ENCODE data around the gene XRN1. TPM values are rescaled to one million over a fixed set of nuclear protein-coding genes. Genes with fewer than 3 reads are reported as not detected.

Gene XRN1
- polyA plus RNA-seq, 1 experiment: 14.3 TPM

DNA sequence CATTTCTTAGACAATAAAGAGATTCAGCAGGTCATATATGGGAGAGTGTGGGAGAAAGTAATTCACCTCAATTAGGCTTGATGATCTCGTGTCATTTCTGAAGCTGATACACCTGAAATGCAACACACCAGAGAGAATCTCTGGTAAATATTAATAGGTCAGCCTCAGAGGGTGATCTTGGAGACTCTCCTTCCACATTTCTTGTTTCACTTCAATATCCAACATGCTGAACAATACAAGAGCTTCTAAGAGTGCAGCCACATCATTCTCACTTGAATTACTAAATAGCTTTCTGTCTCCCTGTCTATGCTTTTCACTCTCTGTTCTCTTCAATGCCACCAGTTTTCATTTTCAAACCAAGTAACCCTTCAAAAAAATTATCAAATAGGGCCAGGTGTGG is 151.3 kb downstream of the XRN1 start:
- no peaks in the 10 kb centered on the region for H3K36me3 ChIP-seq (ENCODE audit: control insufficient read depth, insufficient read depth, low read length)
- CTCF ChIA-PET: interaction anchor here (0.6 to 1.3 kb wide), 2 partner anchors 14 to 323 kb away, joined by 3 to 4 read pairs; no protein-coding TSS in a partner anchor
- H3K4me3 ChIP-seq (ENCODE audit: low read depth, low read length): no peak overlapping the region
- DNase-seq (ENCODE audit: low read depth): no peak
- H3K27me3 ChIP-seq (ENCODE audit: control insufficient read depth, insufficient read depth, low read length): no peaks in the 10 kb centered on the region
- POLR2A ChIA-PET: no interaction called here
- no peak for TF ChIP-seq CTCF (IDR thresholded peaks at IDR 0.05; ENCODE audit: insufficient read depth, low read depth, low read length)

DNA sequence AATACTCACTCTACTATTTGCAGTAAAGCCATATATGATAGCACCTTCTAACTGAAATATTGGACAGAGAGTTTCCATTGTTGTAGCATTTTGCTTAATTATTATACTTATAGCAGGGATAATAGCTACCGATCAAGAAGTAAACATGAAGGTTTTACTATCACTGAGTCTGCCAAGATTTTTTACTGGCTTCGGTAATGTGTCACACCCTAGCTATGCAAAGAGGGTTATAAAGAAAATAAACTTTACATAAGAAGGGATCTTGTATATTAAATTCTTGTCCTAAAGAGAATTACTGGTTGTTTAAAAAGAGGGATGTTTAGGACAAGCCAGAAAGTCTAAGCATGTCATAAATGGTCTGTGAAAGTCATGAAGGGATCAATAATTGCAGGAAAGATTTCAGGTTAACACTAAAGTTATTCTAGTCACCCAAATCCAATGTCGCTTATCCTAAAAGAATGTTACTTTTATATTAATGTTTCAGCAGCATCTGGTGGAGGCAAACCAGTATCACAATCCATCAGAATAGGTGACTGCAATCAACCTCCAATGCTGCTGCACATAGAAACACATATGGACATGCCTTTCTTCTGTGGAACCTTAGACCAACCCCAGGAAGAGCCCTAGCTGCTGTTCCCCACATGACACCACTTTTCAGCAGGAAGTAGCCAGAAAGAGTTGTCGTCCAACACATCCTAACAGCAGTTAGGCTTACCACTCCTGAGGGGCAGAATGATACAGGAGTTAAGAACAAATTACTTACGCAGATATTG is 159.8 kb downstream of the XRN1 start:
- CTCF ChIA-PET: no interaction called here
- DNase-seq (ENCODE audit: low read depth): no peak
- POLR2A ChIA-PET: no interaction called here
- H3K27me3 ChIP-seq (ENCODE audit: control insufficient read depth, insufficient read depth, low read length): no peaks in the 10 kb centered on the region
- no peak for TF ChIP-seq CTCF (IDR thresholded peaks at IDR 0.05; ENCODE audit: insufficient read depth, low read depth, low read length)
- no peaks in the 10 kb centered on the region for H3K36me3 ChIP-seq (ENCODE audit: control insufficient read depth, insufficient read depth, low read length)
- H3K4me3 ChIP-seq (ENCODE audit: low read depth, low read length): no peak overlapping the region

GRCh38 chr3:142285083-142285517 is 162.7 kb downstream of the XRN1 start:
- no peak overlapping the region for H3K4me3 ChIP-seq (ENCODE audit: low read depth, low read length)
- TF ChIP-seq CTCF (IDR thresholded peaks at IDR 0.05; ENCODE audit: insufficient read depth, low read depth, low read length): no peak
- H3K36me3 ChIP-seq (ENCODE audit: control insufficient read depth, insufficient read depth, low read length): no peaks in the 10 kb centered on the region
- DNase-seq (ENCODE audit: low read depth): no peak
- no peaks in the 10 kb centered on the region for H3K27me3 ChIP-seq (ENCODE audit: control insufficient read depth, insufficient read depth, low read length)
- POLR2A ChIA-PET: no interaction called here
- CTCF ChIA-PET: interaction anchor here (1.1 kb wide), 1 partner anchor 159 kb away, joined by 3 read pairs; no protein-coding TSS in a partner anchor

DNA sequence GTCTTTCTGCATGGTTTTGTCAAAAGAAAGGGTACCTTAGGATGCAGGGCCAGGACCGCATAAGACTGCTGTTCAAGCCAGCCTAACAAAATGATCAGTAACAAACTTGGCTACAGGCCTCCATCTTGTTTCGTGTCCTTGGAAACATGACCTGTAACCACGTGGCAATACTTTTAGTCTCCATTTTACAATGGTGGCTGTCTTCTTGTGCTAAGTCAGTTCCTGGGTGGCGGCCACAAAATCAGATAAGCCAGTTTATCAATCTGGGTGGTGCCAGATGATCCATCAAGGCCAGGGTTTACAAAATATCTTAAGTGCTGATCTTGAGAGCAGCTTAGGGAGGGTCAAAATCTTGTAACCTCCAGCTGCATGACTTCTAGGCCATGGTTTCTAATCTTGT is 165.3 kb downstream of the XRN1 start:
- Histone ChIP-seq H3K27me3 (ENCODE audit: control insufficient read depth, insufficient read depth, low read length) (no peaks in the 10 kb centered on the region), H3K36me3 (ENCODE audit: control insufficient read depth, insufficient read depth, low read length) (no peaks in the 10 kb centered on the region), H3K4me3 (ENCODE audit: low read depth, low read length) (no peak overlapping the region)
- ChIA-PET CTCF (interaction anchor here (1.2 to 7.9 kb wide), 4 partner anchors 14 to 157 kb away, joined by 3 to 91 read pairs (median 4); no protein-coding TSS in a partner anchor), POLR2A (no interaction called here)
- TF ChIP-seq CTCF (IDR thresholded peaks at IDR 0.05; ENCODE audit: insufficient read depth, low read depth, low read length): no peak
- no peak for DNase-seq (ENCODE audit: low read depth)

- H3K4me3 ChIP-seq (ENCODE audit: low read depth, low read length): no peak overlapping the region
- no peak for DNase-seq (ENCODE audit: low read depth)
- ChIA-PET POLR2A (no interaction called here), CTCF (interaction anchor here (0.6 to 7.9 kb wide), 7 partner anchors 15 to 262 kb away, joined by 3 to 91 read pairs (median 3); no protein-coding TSS in a partner anchor)
- H3K27me3 ChIP-seq (ENCODE audit: control insufficient read depth, insufficient read depth, low read length): no peaks in the 10 kb centered on the region
- TF ChIP-seq CTCF (IDR thresholded peaks at IDR 0.05; ENCODE audit: insufficient read depth, low read depth, low read length): no peak
- no peaks in the 10 kb centered on the region for H3K36me3 ChIP-seq (ENCODE audit: control insufficient read depth, insufficient read depth, low read length)
Observed at GRCh38 chr3:142281474-142281873, 166.4 kb downstream of the XRN1 start.
